SIG-M5 treated with dmso at 0.1 percent for 504 hours (cell line): ENCODE measurements around the gene ADORA1.

Source experiments
- DNase-seq: peaks from one replicate; lab custom pipeline; 2025; ENCODE audit not compliant: unreplicated experiment; lab: John Stamatoyannopoulos, UW

The ADORA1 gene

GRCh38 chr1:203156280-203156679, 28.8 kb downstream of the ADORA1 start:
- DNase-seq = no peak

DNA sequence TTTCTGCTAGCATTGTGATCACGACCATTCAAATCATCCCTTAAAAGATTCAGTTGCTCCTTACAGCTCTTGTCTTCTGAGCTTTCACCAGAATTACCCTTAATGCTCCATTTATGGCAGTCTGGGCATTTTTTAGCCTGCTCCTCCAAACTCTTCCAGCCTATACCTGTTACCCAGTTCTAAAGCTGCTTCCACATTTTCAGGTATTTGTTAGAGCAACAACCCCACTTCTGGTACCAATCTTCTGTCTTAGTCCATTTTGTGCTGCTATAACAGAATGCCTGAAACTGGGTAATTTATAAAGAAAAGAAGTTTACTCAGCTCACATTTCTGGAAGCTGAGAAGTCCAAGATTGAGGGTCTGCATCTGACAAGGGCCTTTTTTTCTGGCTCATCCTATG, 30.9 kb downstream of the ADORA1 start:
- no peak for DNase-seq

- no peak for DNase-seq
Observed at GRCh38 chr1:203158960-203159665, 31.6 kb downstream of the ADORA1 start.

DNA sequence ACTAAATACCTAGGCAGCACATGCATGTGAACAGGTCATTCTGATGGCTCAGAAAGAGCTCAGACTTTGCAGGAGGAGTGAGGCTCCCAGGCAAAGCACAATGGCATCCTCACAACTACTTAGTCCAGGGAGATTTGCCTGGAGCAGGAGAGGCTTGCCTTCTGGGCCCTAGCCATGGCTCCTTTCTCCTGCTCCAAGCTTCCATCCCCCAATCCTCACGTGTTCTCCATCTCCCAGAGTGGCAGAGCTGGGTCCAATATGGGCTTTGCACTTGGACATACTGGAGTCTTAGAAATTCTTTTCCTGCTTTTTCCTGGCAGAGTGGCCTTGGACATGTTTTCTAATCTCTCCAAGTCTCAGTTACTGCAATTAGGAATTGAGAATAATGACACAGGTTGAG, 32.3 kb downstream of the ADORA1 start:
- no peak for DNase-seq

DNA sequence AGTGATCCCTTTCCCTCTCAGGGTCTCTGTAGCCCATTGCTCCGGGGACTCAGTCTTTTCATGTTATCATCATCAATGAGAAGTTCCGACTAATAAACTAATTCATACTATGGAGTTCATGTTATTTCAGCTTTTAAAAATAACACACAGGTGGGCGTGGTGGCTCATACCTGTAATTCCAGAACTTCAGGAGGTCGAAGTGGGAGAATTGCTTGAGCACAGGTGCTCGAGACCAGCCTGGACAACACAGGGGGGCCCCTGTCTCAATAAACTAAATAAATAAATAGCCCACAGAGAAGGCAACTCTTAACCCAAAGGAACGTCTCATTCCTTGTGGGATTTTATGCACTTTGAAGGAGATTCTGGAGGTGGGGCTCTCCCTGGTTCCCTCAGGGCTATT, 33.6 kb downstream of the ADORA1 start:
- no peak for DNase-seq

DNA sequence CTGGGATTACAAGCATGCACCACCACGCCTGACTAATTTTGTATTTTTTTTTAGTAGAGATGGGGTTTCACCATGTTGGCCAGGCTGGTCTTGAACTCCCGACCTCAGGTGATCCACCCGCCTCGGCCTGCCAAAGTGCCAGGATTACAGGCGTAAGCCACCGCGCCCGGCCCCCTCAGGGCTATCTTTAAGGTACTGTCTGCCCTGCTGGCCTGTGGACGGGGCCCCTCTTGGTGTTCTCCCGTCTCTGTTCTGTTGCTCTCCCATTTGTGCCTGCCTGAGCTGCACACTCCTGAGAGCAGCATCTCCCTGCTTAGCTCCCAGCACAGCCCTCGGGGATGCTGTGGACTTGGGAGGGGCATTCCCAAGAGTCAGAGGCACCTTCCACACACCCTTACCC, 34.2 kb downstream of the ADORA1 start:
- DNase-seq = no peak

GRCh38 chr1:203162403-203162802, 34.9 kb downstream of the ADORA1 start:
- DNase-seq = peak; percentile 19

DNA sequence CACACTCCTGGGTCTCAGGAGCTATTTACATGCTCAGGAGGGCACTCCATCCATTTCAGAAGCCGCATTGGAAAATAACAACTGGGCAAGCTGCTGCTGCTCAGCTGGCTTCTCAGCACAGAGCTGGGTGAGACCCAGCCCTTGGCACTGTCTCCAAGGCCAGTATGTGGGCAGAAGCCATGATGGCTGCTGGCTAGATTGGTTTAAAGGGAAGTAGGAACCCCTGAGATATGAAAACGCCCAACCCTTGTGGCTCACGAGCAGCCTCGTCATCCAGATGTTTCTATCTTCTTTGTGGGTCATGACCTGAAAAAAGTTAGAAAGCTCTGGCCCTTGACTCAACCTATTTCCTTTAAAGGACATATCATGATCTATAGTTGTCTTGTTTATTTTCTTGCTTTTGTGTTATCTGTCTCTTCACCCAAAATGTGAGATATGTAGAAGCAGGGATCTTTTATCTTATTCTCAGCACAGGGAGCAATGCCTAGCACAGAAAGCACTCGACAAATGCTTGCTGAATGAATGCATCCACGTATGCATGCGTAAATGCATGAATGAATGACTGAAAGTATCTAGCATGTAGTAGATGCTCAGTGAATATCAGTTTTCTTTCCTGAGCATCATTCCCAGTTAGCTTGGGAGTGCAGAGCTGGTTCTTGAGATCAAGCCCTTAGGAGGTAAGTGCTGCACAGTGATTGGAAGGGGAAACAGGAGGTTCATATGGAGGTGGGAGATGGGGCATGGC, 36.5 kb downstream of the ADORA1 start:
- no peak for DNase-seq

- no peak for DNase-seq
Observed at GRCh38 chr1:203165101-203165799, 37.7 kb downstream of the ADORA1 start.

DNA sequence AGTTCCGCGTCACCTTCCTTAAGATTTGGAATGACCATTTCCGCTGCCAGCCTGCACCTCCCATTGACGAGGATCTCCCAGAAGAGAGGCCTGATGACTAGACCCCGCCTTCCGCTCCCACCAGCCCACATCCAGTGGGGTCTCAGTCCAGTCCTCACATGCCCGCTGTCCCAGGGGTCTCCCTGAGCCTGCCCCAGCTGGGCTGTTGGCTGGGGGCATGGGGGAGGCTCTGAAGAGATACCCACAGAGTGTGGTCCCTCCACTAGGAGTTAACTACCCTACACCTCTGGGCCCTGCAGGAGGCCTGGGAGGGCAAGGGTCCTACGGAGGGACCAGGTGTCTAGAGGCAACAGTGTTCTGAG, 38.3 kb downstream of the ADORA1 start:
- no peak for DNase-seq

DNA sequence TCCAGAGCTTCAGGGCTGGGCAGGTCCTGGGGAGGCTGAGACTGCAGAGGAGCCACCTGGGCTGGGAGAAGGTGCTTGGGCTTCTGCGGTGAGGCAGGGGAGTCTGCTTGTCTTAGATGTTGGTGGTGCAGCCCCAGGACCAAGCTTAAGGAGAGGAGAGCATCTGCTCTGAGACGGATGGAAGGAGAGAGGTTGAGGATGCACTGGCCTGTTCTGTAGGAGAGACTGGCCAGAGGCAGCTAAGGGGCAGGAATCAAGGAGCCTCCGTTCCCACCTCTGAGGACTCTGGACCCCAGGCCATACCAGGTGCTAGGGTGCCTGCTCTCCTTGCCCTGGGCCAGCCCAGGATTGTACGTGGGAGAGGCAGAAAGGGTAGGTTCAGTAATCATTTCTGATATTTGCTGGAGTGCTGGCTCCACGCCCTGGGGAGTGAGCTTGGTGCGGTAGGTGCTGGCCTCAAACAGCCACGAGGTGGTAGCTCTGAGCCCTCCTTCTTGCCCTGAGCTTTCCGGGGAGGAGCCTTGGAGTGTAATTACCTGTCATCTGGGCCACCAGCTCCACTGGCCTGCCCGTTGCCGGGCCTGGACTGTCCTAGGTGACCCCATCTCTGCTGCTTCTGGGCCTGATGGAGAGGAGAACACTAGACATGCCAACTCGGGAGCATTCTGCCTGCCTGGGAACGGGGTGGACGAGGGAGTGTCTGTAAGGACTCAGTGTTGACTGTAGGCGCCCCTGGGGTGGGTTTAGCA, 38.8 kb downstream of the ADORA1 start:
- DNase-seq = peak; percentile 53

GRCh38 chr1:203167026-203167912, 39.7 kb downstream of the ADORA1 start:
- no peak for DNase-seq

GRCh38 chr1:203167913-203168200, 40.3 kb downstream of the ADORA1 start:
- DNase-seq = no peak

DNA sequence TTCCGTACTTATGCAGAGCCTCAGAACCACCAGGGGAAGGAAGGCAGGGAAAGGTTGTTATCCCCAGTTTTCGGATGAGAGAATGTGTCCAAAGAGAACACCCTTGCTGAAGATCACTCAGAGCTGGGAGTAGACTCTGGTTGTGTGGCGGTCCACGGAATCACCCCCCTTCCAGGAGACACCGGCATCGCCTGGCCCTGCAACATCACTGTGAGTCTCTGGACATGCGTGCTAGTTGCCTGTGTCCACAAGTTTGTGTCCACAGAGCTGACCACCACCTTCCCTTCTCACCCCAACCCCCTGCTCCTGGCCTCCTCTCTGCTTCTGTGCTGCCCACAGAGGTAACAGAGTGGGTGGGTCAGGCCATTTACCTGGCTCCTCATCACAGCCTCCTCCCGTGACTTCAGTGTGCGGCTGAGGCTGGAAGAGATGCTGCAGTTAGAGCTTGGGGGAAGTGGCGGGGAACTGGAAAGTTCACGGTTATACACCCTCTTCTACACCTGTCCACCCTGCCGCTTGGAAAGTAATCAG, 40.8 kb downstream of the ADORA1 start:
- DNase-seq = no peak

DNA sequence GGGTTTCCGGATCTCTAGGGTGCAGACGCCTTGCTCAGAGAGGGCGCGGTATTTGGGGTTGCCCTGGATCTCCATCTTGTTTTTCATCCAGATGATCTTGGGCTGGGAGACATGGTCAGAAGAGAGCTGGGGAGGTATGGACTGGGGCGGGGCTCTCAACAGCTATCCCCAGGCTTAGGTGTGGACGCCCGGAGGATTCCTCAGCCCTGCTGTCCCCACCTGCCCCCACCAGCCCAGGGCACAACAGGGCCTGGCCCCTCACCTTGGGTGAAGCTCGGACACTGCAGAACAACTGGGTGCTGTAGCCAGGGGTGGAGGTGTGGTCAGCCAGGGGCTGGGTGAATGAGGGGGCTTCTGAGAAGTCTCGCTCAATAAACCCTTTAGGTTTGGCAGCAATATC, 41.5 kb downstream of the ADORA1 start:
- DNase-seq = no peak

DNA sequence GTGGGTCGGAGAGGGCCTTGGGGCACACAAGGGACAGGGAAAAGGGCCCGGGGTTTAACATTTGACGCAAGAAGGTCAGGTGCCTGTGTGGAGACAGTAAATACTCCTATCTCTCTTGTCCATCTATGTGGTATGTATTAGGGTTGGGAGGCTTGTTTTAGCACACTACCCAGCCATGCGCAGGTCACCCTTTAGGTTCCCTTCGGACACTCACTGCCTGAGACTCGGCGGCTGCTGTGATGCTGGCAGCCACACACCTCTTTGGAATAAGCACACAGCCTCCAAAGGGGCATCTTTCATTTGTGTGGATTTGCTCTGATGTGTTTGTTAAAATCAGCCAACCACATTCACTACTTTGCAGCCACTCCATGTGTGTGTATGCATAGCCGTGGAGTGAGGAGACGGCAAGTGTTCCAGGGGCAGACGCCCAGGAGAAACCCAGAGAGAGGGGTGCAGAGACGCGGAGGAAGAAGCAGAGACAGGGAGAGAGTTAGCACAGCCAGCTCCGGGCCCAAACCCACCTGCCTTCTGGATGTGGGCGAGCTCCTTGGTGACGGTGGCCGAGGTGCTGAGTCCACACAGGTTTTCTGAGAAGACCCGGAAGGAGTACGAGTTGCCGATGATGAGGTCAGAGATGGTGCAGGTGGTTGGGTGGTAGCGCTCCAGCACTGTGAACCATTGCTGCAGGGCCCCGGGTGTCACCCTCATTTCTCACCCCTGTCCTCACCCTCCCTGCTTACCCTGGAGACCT, 42.4 kb downstream of the ADORA1 start:
- peak; percentile 47 for DNase-seq

- DNase-seq = no peak
Observed at GRCh38 chr1:203170625-203171330, 43.3 kb downstream of the ADORA1 start.

DNA sequence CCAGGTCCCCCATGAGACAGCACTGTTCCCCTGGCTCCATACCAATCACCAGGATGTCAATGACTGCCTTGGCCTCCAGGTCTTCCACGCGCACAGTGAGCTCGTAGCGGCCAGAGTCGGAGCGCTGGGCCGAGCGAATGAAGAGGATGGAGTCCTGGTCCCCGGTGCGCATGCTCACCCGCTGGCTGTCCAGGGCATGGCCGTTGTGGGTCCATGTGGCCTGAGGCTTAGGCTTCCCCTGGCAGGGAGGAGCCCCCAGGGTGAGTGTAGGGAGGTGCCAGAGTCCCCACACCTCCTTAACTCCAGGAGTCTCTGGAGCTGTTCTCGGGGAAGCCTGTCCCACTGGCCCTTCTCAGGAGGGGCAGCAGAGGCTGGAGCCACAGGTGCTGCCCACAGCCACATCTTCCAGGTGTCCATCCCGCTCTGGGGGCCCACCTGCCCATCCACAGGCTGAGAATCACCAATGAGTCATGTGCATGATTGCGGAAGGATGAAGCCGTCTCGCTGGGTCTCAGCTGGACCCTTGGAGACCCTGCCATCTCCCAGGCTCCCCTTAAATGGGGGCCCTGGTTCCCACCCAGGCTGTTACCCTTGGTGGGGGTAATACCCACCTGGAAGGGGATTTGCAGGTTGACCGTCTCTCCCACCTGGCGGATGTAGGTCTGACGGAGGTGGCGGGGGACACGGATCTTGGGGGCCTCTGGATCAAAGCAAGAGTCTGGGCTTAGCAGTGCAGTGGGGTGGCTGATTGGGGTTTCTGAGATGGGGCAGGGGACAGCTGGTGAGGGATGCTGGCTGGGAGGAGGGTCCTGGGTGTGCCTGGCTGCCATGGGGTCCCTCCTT, 44.0 kb downstream of the ADORA1 start:
- DNase-seq = no peak
